GM12891 (cell line): ENCODE results near the gene TGFBR2.

Experiments
- DNase-seq: peaks from one replicate; pipeline ENCODE4 v3.0.0; 2011; ENCODE audit warnings: low spot score; ENCODE audit not compliant: insufficient read length
- FAIRE-seq: peaks from 2 replicates; lab custom pipeline; 2011; peaks lifted over from hg19 to GRCh38; lab: Jason Lieb, UNC
- PAX5 ChIP-seq: IDR thresholded peaks from 2 replicates; pipeline ENCODE4 v1.6.1; 2011; ENCODE audit warnings: low read length, moderate library complexity, mild to moderate bottlenecking; ENCODE audit not compliant: insufficient read depth, severe bottlenecking
- POLR2A ChIP-seq: IDR thresholded peaks from 2 replicates; pipeline ENCODE4 v1.6.1; 2011; ENCODE audit warnings: low read depth, low read length, control low read depth
- POLR2AphosphoS5 ChIP-seq: IDR thresholded peaks from 2 replicates; pipeline ENCODE4 v1.6.1; 2011; ENCODE audit warnings: low read depth, low read length, control low read depth
- POU2F2 ChIP-seq: IDR thresholded peaks from 2 replicates; pipeline ENCODE4 v1.6.1; 2011; ENCODE audit warnings: low read depth, mild to moderate bottlenecking, control low read depth, low read length, moderate library complexity
- SPI1 ChIP-seq: IDR thresholded peaks from 2 replicates; pipeline ENCODE4 v1.6.1; 2011; ENCODE audit warnings: low read depth, low read length, control low read depth
- TAF1 ChIP-seq: IDR thresholded peaks from 2 replicates; pipeline ENCODE4 v1.6.1; 2011; ENCODE audit warnings: low read depth, low read length, control low read depth

The TGFBR2 gene

GRCh38 chr3:30741889-30742288 lies 135.5 kb downstream of the TGFBR2 start:
- DNase-seq: no peak
- TF ChIP-seq SPI1 (no peak), PAX5 (no peak), POLR2AphosphoS5 (no peak), TAF1 (no peak), POU2F2 (no peak), POLR2A (no peak)
- no peak for FAIRE-seq

DNA sequence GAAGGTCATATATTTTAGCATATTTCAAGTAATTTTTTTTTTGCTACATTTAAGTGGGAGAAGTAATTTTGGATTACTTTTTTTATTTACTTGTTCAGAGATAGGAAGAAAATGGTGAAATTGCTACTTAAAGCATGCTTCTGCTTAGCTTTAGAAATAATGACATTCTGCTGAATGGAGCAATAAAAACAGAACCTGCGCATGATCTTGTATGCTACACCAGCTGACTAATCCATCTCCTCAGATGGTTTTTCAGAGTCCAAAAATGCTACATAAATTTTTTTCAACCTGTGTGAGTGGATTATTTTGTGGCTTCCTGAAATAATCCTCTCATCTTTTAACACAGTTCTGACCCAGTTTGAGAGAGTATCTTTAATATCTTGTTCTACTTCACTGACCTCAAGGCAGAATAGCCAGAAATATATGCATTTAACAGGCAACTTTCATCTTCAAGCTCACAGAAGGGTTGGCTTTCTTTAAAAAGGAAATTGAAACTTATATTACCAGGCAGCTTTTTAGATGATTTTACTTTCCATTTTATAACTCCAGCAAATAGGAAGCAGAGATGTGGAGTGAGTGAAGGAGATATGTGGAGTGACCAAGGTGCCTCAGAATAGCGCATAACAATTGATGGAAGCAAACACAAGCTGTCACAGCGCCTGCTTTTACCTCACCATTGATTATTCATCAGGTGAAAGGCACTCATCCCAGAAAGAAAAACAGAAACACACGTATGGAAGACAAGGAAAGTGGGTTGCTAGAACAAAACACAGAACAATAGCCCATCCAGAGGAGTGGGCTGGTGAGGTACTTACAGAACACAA lies 136.6 kb downstream of the TGFBR2 start:
- no peak for DNase-seq
- no peak for FAIRE-seq
- TF ChIP-seq PAX5 (no peak), POLR2AphosphoS5 (no peak), TAF1 (no peak), SPI1 (no peak), POU2F2 (no peak), POLR2A (no peak)
